Cardiac muscle cell (in vitro differentiated cells and primary cell): ENCODE measurements around the gene RBL1. TPM values are rescaled to one million over a fixed set of nuclear protein-coding genes. Genes with fewer than 3 reads are reported as not detected.
A peak's percentile ranks its signal among the peaks of the same experiment; 100 is the strongest.
"Not testable (repeated sequence)": the region's sequence is repeated elsewhere in the genome, so short reads cannot be mapped to it uniquely, and the experiment has no call there.

Experiments used
- DNase-seq, 2 donors: peaks; one replicate each; pipeline versions ENCODE4 v3.0.0 to v3.0.0-alpha.2; 2010 to 2017; ENCODE audit warnings: low read depth in 1 of 2, low spot score in 1 of 2
- H3K27ac ChIP-seq: fragments of 200-600 bp; sonication (generic); 2 replicates; pipeline ENCODE4 v1.5.1; 2016
- H3K27me3 ChIP-seq: fragments of 200-600 bp; sonication (generic); 2 replicates; pipeline ENCODE4 v1.6.0; 2016; ENCODE audit warnings: control low read depth
- H3K36me3 ChIP-seq: fragments of 200-600 bp; sonication (generic); 2 replicates; pipeline ENCODE4 v1.5.1; 2016; ENCODE audit warnings: control low read depth
- H3K4me1 ChIP-seq: fragments of 200-600 bp; sonication (generic); 2 replicates; pipeline ENCODE4 v1.8.1; 2017; ENCODE audit warnings: low read depth, mild to moderate bottlenecking, mixed run types
- H3K4me3 ChIP-seq: fragments of 200-600 bp; sonication (generic); 2 replicates; pipeline ENCODE4 v1.5.1; 2016; ENCODE audit warnings: mild to moderate bottlenecking
- H3K9me3 ChIP-seq: fragments of 200-600 bp; sonication (generic); 2 replicates; pipeline ENCODE4 v1.5.1; 2017; ENCODE audit warnings: low read depth, mild to moderate bottlenecking, control low read depth
- polyA plus RNA-seq: library from polyadenylated mRNA; unstranded; fragments of >200 nt; fragmentation: Nextera tagmentation; extraction: Ambion mirVana; gene quantifications from 2 replicates; pipeline ENCODE4 v1.2.1, GENCODE V29; 2016
- total RNA-seq: library from RNA; depleted of rRNA; stranded (reverse); fragments of >200 nt; gene quantifications from 2 replicates; pipeline ENCODE4 v1.2.3, GENCODE V29; 2016
- TF ChIP-seq, protein P1 (sequence below): IDR thresholded peaks from 2 replicates; pipeline ENCODE4 v1.5.1; 2012; ENCODE audit warnings: low read depth, mild to moderate bottlenecking, low read length

RBL1 gene
- total and polyA plus RNA-seq, 2 experiments from 2014 or later: 3.1 to 4.9 TPM

DNA sequence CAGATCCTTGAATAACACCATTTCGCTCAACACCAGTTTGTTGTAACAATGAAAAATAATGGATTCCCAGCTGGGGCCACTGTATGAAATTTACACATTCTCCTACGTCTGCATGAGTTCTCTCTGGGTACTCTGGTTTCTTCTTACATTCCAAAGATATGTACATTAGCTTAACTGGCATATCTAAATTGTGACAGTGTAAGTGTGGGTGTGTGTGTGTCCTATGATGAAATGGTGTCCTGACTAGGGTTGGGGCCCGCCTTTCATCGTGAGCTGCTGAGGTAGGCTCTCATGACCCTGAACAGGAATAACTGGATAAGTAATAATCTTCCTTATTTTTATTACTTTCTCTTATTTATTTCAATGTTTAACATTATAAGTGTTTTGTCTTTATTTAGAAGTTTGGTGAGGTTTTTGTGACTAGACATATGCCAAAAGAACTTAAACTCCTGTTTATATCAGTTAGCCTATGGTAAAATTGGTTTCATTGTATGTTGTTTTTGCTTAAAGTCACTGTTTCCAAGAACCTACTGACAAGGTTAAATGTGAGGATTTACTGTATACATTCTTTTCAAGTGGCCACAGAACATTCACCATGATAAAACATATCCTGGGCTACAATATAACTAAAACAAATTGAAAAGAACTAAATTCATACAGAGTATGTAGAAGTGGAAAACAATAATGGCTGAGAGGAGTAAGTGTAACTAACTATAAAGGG, 42.4 kb downstream of the RBL1 start:
- H3K27ac ChIP-seq: no peak overlapping the region
- DNase-seq: peak in 1 of 2 donors; percentile 3
- TF ChIP-seq, protein P1, sequence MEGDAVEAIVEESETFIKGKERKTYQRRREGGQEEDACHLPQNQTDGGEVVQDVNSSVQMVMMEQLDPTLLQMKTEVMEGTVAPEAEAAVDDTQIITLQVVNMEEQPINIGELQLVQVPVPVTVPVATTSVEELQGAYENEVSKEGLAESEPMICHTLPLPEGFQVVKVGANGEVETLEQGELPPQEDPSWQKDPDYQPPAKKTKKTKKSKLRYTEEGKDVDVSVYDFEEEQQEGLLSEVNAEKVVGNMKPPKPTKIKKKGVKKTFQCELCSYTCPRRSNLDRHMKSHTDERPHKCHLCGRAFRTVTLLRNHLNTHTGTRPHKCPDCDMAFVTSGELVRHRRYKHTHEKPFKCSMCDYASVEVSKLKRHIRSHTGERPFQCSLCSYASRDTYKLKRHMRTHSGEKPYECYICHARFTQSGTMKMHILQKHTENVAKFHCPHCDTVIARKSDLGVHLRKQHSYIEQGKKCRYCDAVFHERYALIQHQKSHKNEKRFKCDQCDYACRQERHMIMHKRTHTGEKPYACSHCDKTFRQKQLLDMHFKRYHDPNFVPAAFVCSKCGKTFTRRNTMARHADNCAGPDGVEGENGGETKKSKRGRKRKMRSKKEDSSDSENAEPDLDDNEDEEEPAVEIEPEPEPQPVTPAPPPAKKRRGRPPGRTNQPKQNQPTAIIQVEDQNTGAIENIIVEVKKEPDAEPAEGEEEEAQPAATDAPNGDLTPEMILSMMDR: no peak
- no peak overlapping the region for H3K4me3 ChIP-seq
- H3K4me1 ChIP-seq: no peaks in the 10 kb centered on the region
- H3K36me3 ChIP-seq: peaks cover 17% of the 10 kb centered on the region
- no peaks in the 10 kb centered on the region for H3K27me3 ChIP-seq
- no peaks in the 10 kb centered on the region for H3K9me3 ChIP-seq

DNA sequence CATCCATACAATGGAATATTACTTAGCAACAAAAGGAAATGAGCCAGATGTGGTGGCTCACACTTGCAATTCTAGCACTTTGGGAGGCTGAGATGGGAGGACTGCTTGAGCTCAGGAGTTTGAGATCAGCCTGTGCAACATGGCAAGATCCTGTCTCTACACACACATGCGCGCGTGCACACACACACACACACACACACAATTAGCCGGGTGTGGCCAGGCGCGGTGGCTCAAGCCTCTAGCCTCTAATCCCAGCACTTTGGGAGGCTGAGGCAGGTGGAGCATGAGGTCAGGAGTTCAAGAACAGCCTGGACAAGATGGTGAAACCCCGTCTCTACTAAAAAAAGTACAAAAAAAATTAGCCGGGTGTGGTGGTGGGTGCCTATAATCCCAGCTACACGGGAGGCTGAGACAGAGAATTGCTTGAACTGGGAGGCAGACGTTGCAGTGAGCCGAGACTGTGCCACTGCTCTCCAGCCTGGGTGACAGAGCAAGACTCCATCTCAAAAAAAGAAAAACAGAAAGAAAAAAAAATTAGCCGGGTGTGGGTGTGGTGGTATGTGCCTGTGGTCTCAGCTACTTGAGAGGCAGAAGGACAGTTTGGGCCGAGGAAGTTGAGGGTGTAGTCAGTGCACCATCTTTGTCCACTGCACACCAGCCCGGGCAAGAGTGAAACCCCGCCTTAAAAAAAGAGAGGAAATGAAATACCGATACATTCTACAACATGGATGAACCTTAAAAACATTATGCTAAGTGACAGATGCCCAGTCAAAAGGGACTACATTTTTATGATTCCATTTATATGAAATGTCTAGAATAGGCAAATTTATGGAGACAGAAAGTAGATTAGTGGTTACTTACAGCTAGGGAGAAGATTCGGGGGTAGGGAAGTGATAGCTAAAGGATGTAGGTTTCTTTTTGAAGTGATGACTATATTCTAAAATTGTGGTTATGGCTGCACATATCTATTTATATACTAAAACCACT, 52.5 kb downstream of the RBL1 start:
- H3K27ac ChIP-seq: no peak overlapping the region
- no peaks in the 10 kb centered on the region for H3K27me3 ChIP-seq
- TF ChIP-seq, protein P1: no peak
- no peaks in the 10 kb centered on the region for H3K4me1 ChIP-seq
- no peak overlapping the region for H3K4me3 ChIP-seq
- DNase-seq: no peak
- no peaks in the 10 kb centered on the region for H3K9me3 ChIP-seq
- H3K36me3 ChIP-seq: peaks cover 14% of the 10 kb centered on the region

DNA sequence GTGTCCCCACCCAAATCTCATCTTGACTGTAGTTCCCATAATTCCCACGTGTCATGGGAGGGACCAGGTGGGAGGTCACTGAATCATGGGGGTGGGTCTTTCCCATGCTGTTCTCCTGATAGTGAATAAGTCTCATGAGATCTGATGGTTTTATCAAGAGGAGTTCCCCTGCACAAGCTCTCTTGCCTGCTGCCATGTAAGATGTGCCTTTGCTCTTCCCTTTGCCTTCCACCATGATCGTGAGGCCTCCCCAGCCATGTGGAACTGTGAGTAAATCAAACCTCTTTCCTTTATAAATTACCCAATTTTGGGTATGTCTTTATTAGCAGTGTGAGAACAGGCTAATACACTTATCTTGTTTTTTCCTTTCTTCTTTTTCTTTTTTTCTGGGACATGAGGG, 56.4 kb downstream of the RBL1 start:
- not testable (repeated sequence) for H3K4me3 ChIP-seq, DNase-seq, H3K4me1 ChIP-seq, H3K27ac ChIP-seq, H3K9me3 ChIP-seq, H3K27me3 ChIP-seq
- peaks cover 14% of the 10 kb centered on the region for H3K36me3 ChIP-seq

DNA sequence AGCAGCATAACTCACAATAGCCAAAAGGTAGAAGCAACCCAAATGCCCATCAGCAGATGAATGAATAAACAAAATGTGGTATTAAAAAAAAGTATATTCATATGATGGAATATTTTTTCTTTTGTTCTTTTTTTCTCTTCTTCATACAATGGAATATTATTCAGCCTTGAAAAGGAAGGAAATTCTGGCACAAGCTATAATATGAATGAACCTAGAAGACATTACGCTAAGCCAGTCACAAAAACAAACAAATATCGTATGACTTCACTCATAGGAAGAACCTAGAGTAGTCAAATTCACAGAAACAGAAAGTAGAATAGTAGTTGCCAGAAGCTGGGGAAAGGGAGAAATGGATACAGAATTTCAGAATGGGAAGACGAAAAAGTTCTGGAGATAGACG, 63.7 kb downstream of the RBL1 start:
- TF ChIP-seq, protein P1: no peak
- H3K27me3 ChIP-seq: no peaks in the 10 kb centered on the region
- no peak for DNase-seq
- H3K9me3 ChIP-seq: no peaks in the 10 kb centered on the region
- no peak overlapping the region for H3K27ac ChIP-seq
- peaks cover 5% of the 10 kb centered on the region for H3K36me3 ChIP-seq
- no peaks in the 10 kb centered on the region for H3K4me1 ChIP-seq
- H3K4me3 ChIP-seq: no peak overlapping the region

DNA sequence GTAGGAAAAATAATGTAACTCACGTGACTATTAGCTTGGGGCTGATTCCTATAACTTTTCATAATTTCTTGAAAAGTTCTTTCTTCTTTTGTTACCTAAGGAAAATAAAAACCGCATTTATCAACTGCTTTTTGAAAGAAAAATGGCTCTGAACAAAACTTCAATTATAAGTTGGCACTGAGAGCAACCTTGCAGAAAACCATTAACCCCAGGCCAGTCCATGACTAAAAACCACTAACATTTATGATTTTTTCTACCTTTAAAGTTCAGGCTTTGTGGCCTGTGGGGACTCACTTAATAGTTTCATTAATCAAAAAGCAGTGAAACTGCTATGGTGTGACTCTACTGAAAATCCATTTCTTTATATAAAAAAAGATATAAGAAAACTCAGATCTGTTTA, 75.2 kb downstream of the RBL1 start:
- Histone ChIP-seq H3K4me3 (no peak overlapping the region), H3K4me1 (no peaks in the 10 kb centered on the region), H3K27me3 (no peaks in the 10 kb centered on the region), H3K9me3 (no peaks in the 10 kb centered on the region), H3K27ac (no peak overlapping the region), H3K36me3 (peaks cover 11% of the 10 kb centered on the region)
- no peak for DNase-seq
- TF ChIP-seq, protein P1: no peak

DNA sequence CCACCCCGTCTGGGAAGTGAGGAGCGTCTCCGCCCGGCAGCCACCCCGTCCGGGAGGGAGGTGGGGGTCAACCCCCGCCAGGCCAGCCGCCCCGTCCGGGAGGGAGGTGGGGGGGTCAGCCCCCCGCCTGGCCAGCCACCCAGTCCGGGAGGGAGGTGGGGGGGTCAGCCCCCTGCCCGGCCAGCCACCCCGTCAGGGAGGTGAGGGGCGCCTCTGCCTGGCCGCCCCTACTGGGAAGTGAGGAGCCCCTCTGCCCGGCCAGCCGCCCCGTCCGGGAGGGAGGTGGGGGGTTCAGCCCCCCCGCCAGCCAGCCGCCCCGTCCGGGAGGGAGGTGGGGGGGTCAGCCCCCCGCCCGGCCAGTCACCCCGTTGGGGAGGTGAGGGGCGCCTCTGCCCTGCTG, 83.2 kb downstream of the RBL1 start:
- not testable (repeated sequence) for H3K27me3 ChIP-seq, H3K9me3 ChIP-seq, H3K4me1 ChIP-seq, H3K4me3 ChIP-seq, H3K36me3 ChIP-seq, DNase-seq, H3K27ac ChIP-seq

DNA sequence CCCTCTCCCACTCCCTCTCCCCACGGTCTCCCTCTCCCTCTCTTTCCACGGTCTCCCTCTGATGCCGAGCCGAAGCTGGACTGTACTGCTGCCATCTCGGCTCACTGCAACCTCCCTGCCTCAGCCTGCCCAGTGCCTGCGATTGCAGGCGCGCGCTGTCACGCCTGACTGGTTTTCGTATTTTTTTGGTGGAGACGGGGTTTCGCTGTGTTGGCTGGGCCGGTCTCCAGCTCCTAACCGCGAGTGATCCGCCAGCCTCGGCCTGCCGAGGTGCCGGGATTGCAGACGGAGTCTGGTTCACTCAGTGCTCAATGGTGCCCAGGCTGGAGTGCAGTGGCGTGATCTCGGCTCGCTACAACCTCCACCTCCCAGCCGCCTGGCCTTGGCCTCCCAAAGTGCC, 83.9 kb downstream of the RBL1 start:
- not testable (repeated sequence) for DNase-seq, H3K9me3 ChIP-seq, H3K27ac ChIP-seq, H3K4me1 ChIP-seq, H3K27me3 ChIP-seq, H3K4me3 ChIP-seq, H3K36me3 ChIP-seq
